Measurements from ENCODE around the gene EFCAB13.

GRCh38 chr17:47300718-47301117, 23.0 kb upstream of the EFCAB13 start:
- no peak for TF ChIP-seq CTCF (tag by site-specific recombination; IDR thresholded peaks at IDR 0.05)
- TF ChIP-seq ZNF292 (tag by site-specific recombination; IDR thresholded peaks at IDR 0.05; ENCODE audit: borderline replicate concordance, low read depth) = no peak
- TF ChIP-seq ZFP37 (tag by site-specific recombination; IDR thresholded peaks at IDR 0.05) = no peak
- no peak for TF ChIP-seq ZNF366 (tag by site-specific recombination; conservative IDR thresholded peaks at IDR 0.05)
- no peak for TF ChIP-seq ZBTB7A (tag by site-specific recombination; IDR thresholded peaks at IDR 0.05; ENCODE audit: low read depth)
- no peak for TF ChIP-seq ZEB2 (tag by site-specific recombination; IDR thresholded peaks at IDR 0.05)
- TF ChIP-seq ZNF138 (tag by site-specific recombination; IDR thresholded peaks at IDR 0.05; ENCODE audit: borderline replicate concordance) = no peak
- no peak for TF ChIP-seq ZNF558 (tag by site-specific recombination; IDR thresholded peaks at IDR 0.05)
- no peak for TF ChIP-seq SCRT2 (tag by site-specific recombination; IDR thresholded peaks at IDR 0.05)
- TF ChIP-seq ZNF350 (tag by site-specific recombination; IDR thresholded peaks at IDR 0.05) = no peak
- no peak for TF ChIP-seq PRDM6 (tag by site-specific recombination; IDR thresholded peaks at IDR 0.05)
- TF ChIP-seq GLI2 (tag by site-specific recombination; IDR thresholded peaks at IDR 0.05; ENCODE audit: borderline replicate concordance, low read depth) = no peak
- TF ChIP-seq ZBTB6 (tag by site-specific recombination; IDR thresholded peaks at IDR 0.05) = no peak

Measured in HEK293 (cell line).